Natural killer cell (primary cell): Measurements from ENCODE around the gene FTO. TPM values are rescaled to one million over a fixed set of nuclear protein-coding genes. Genes with fewer than 3 reads are reported as not detected.

Source experiments
- ATAC-seq, 3 donors: fragments of 150-1000 bp in 2 of 3; fragments of 200-7000 bp in 1 of 3; cut with Tn5 transposase; 1 replicate in 1 of 3; 2 replicates in 2 of 3; pipeline ENCODE4 v1.10.0; 2021; ENCODE audit warnings: mild to moderate bottlenecking in 2 of 3, moderate library complexity in 2 of 3
- DNase-seq, 2 donors: peaks; one replicate each; pipeline versions ENCODE4 v3.0.0 to v3.0.0-alpha.2; 2013 to 2021; ENCODE audit warnings: mixed read lengths in 1 of 2
- H3K27ac ChIP-seq: one replicate; pipeline ENCODE4 v1.5.1; 2013; ENCODE audit warnings: mild to moderate bottlenecking, low read length
- H3K27me3 ChIP-seq: one replicate; pipeline ENCODE4 v1.6.1; 2013; ENCODE audit warnings: low read length; ENCODE audit not compliant: control insufficient read depth, insufficient read depth
- H3K36me3 ChIP-seq: one replicate; pipeline ENCODE4 v1.6.1; 2013; ENCODE audit warnings: low read length; ENCODE audit not compliant: control insufficient read depth, insufficient read depth
- H3K4me1 ChIP-seq: one replicate; pipeline ENCODE4 v1.6.1; 2013; ENCODE audit warnings: low read length; ENCODE audit not compliant: control insufficient read depth, insufficient read depth
- H3K4me3 ChIP-seq: one replicate; pipeline ENCODE4 v1.5.1; 2013; ENCODE audit warnings: low read length
- H3K9me3 ChIP-seq: one replicate; pipeline ENCODE4 v1.6.1; 2013; ENCODE audit warnings: low read length; ENCODE audit not compliant: control insufficient read depth, insufficient read depth
- H3K27ac Mint-ChIP-seq, 2 donors: one replicate each; pipeline ENCODE4 v1.8.0; 2022; ENCODE audit warnings: mild to moderate bottlenecking in 2 of 2, mixed read lengths in 2 of 2, moderate library complexity in 1 of 2
- H3K27me3 Mint-ChIP-seq, 2 donors: one replicate each; pipeline ENCODE4 v1.8.0; 2022; ENCODE audit warnings: low read depth in 2 of 2, mixed read lengths in 2 of 2
- H3K36me3 Mint-ChIP-seq: one replicate; pipeline ENCODE4 v1.8.0; 2022; ENCODE audit warnings: mixed read lengths
- H3K4me1 Mint-ChIP-seq, 2 donors: one replicate each; pipeline ENCODE4 v1.8.0; 2022; ENCODE audit warnings: mixed read lengths in 2 of 2
- H3K4me3 Mint-ChIP-seq: one replicate; pipeline ENCODE4 v1.8.0; 2022; ENCODE audit warnings: mild to moderate bottlenecking, moderate library complexity, mixed read lengths
- H3K9me3 Mint-ChIP-seq, 2 donors: one replicate each; pipeline ENCODE4 v1.8.0; 2022; ENCODE audit warnings: mixed read lengths in 2 of 2
- CTCF ChIP-seq: fragments of 200-600 bp; IDR thresholded peaks from one replicate; pipeline ENCODE4 v1.8.0; 2022; ENCODE audit warnings: antibody characterized with exemption
- WGBS: methylation state at CpG from one replicate; pipeline ENCODE4 v1.1.7; 2013; ENCODE audit warnings: missing lambda C conversion rate; ENCODE audit not compliant: insufficient coverage; 5-methylcytosine and 5-hydroxymethylcytosine counted together
- intact Hi-C: fragments of 100-400 bp; cut with micrococcal nuclease; formaldehyde crosslinking; loops from one replicate; pipeline ENCODE4 v1.14.2; 2022
- total RNA-seq, 4 donors: library from RNA; stranded (reverse); fragments of 120-200 nt in 1 of 4; gene quantifications; one replicate each; pipeline versions ENCODE4 v1.2.3 to v1.2.4, GENCODE V29; 2013 to 2022

Gene FTO
- total RNA-seq, 3 donors from 2014 or later (not counting 1 experiment from before 2014, with no cell fraction given) = 55.4 to 70.5 (median 55.4) TPM

- Mint-ChIP-seq H3K4me3 (no peak overlapping the region), H3K9me3 (no peaks in the 10 kb centered on the region), H3K27me3 (no peaks in the 10 kb centered on the region), H3K4me1 (no peaks in the 10 kb centered on the region), H3K27ac (no peak overlapping the region), H3K36me3 (no peaks in the 10 kb centered on the region)
- H3K4me1 ChIP-seq = no peaks in the 10 kb centered on the region
- no peaks in the 10 kb centered on the region for H3K36me3 ChIP-seq
- intact Hi-C loops = no loop called here
- whole genome bisulfite sequencing = 100% methylated on average over 3 of the region's 4 CpGs
- H3K4me3 ChIP-seq = no peak overlapping the region
- no peak overlapping the region for H3K27ac ChIP-seq
- no peaks in the 10 kb centered on the region for H3K27me3 ChIP-seq
- DNase-seq (no peak), ATAC-seq (no peak)
- H3K9me3 ChIP-seq = no peaks in the 10 kb centered on the region
- no peak for TF ChIP-seq CTCF
Observed at GRCh38 chr16:53673189-53673588, 30.8 kb upstream of the FTO start.

GRCh38 chr16:53678155-53678554, 25.8 kb upstream of the FTO start:
- Histone ChIP-seq H3K27me3 (no peaks in the 10 kb centered on the region), H3K9me3 (no peaks in the 10 kb centered on the region), H3K4me1 (no peaks in the 10 kb centered on the region), H3K4me3 (no peak overlapping the region), H3K27ac (no peak overlapping the region), H3K36me3 (no peaks in the 10 kb centered on the region)
- no peak for DNase-seq
- no peak for ATAC-seq
- no peaks in the 10 kb centered on the region for H3K4me1 Mint-ChIP-seq
- no peak overlapping the region for H3K27ac Mint-ChIP-seq
- no peaks in the 10 kb centered on the region for H3K36me3 Mint-ChIP-seq
- no peaks in the 10 kb centered on the region for H3K9me3 Mint-ChIP-seq
- H3K4me3 Mint-ChIP-seq = no peak overlapping the region
- TF ChIP-seq CTCF = no peak
- H3K27me3 Mint-ChIP-seq = no peaks in the 10 kb centered on the region
- intact Hi-C loops = no loop called here
- WGBS = no CpG with 5 or more reads among the region's 1 CpG

GRCh38 chr16:53678756-53679343, 25.1 kb upstream of the FTO start:
- H3K4me3 Mint-ChIP-seq = no peak overlapping the region
- H3K27me3 Mint-ChIP-seq = no peaks in the 10 kb centered on the region
- no peaks in the 10 kb centered on the region for H3K36me3 Mint-ChIP-seq
- DNase-seq = no peak
- intact Hi-C loops = no loop called here
- TF ChIP-seq CTCF = no peak
- Histone ChIP-seq H3K27ac (no peak overlapping the region), H3K4me1 (no peaks in the 10 kb centered on the region), H3K36me3 (no peaks in the 10 kb centered on the region), H3K9me3 (no peaks in the 10 kb centered on the region), H3K4me3 (no peak overlapping the region), H3K27me3 (no peaks in the 10 kb centered on the region)
- no peaks in the 10 kb centered on the region for H3K9me3 Mint-ChIP-seq
- H3K4me1 Mint-ChIP-seq = no peaks in the 10 kb centered on the region
- ATAC-seq = no peak
- H3K27ac Mint-ChIP-seq = no peak overlapping the region

GRCh38 chr16:53680756-53681155, 23.2 kb upstream of the FTO start:
- H3K27ac ChIP-seq = no peak overlapping the region
- no peaks in the 10 kb centered on the region for H3K4me1 ChIP-seq
- no peak overlapping the region for H3K4me3 ChIP-seq
- 96% methylated on average over 2 of the region's 2 CpGs for WGBS
- no peaks in the 10 kb centered on the region for H3K36me3 ChIP-seq
- Mint-ChIP-seq H3K36me3 (no peaks in the 10 kb centered on the region), H3K27me3 (no peaks in the 10 kb centered on the region), H3K9me3 (no peaks in the 10 kb centered on the region), H3K27ac (no peak overlapping the region), H3K4me3 (no peak overlapping the region), H3K4me1 (no peaks in the 10 kb centered on the region)
- no peak for TF ChIP-seq CTCF
- H3K9me3 ChIP-seq = no peaks in the 10 kb centered on the region
- intact Hi-C loops = no loop called here
- DNase-seq (no peak), ATAC-seq (no peak)
- H3K27me3 ChIP-seq = no peaks in the 10 kb centered on the region
